GM12891 (cell line): ENCODE results near the gene NSUN6.

Source experiments
- POLR2A ChIP-seq: IDR thresholded peaks from 2 replicates; pipeline ENCODE4 v1.6.1; 2011; ENCODE audit warnings: low read depth, low read length, control low read depth
- SPI1 ChIP-seq: IDR thresholded peaks from 2 replicates; pipeline ENCODE4 v1.6.1; 2011; ENCODE audit warnings: low read depth, low read length, control low read depth
- TAF1 ChIP-seq: IDR thresholded peaks from 2 replicates; pipeline ENCODE4 v1.6.1; 2011; ENCODE audit warnings: low read depth, low read length, control low read depth

DNA sequence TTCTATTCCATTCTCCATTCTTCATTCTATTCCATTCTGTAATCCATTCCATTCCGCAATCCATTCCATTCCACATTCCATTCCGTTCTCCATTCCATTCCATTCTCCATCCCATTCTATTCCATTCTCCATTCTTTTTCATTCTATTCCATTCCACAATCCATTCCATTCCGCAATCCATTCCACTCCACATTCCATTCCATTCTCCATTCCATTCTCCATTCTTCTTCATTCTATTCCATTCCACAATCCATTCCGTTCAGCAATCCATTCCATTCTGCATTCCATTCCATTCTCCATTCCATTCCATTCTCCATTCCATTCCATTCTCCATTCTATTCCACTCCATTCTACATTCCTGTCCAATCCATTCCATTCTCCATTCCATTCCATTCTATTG lies 85.2 kb downstream of the NSUN6 start:
- TF ChIP-seq POLR2A (no peak), SPI1 (no peak), TAF1 (no peak)
